Testis (tissue), 2 donors: Measurements from ENCODE around the gene DLG1.

Experiments used
- CTCF ChIP-seq, 3 experiments: fragments of 450-650 bp in 2 of 3; fragments of 200-600 bp in 1 of 3; sonication (generic) in 1 of 3; IDR thresholded peaks; one replicate each; pipeline ENCODE4 v1.5.1; 2016 to 2019; ENCODE audit warnings: antibody characterized with exemption in 3 of 3, mild to moderate bottlenecking in 2 of 3, moderate library complexity in 1 of 3
- POLR2A ChIP-seq: fragments of 450-650 bp; IDR thresholded peaks from one replicate; pipeline ENCODE4 v1.6.1; 2017; ENCODE audit warnings: antibody characterized with exemption, mild to moderate bottlenecking, moderate library complexity

GRCh38 chr3:197006860-197007259, 291.6 kb downstream of the DLG1 start:
- TF ChIP-seq CTCF (IDR thresholded peaks at IDR 0.05) (no peak), POLR2A (no peak)
